Ascending aorta (tissue), 2 donors: ENCODE results near the gene TMIGD1. TPM values are rescaled to one million over a fixed set of nuclear protein-coding genes. Genes with fewer than 3 reads are reported as not detected.

Source experiments
- DNase-seq, 2 donors: peaks; one replicate each; pipeline ENCODE4 v3.0.0-alpha.2; 2019; ENCODE audit warnings: low spot score in 2 of 2
- H3K27ac ChIP-seq, 2 donors: fragments of 200-600 bp; sonication (generic); one replicate each; pipeline ENCODE4 v1.5.1; 2016 to 2017; ENCODE audit warnings: mild to moderate bottlenecking in 1 of 2
- H3K27me3 ChIP-seq: fragments of 200-600 bp; sonication (generic); one replicate; pipeline ENCODE4 v1.5.1; 2017
- H3K36me3 ChIP-seq, 2 donors: fragments of 200-600 bp; sonication (generic); one replicate each; pipeline ENCODE4 v1.5.1; 2016
- H3K4me1 ChIP-seq, 2 donors: fragments of 200-600 bp; sonication (generic); one replicate each; pipeline ENCODE4 v1.5.1; 2016 to 2017; ENCODE audit warnings: mild to moderate bottlenecking in 1 of 2
- H3K4me3 ChIP-seq, 2 donors: fragments of 200-600 bp; sonication (generic); one replicate each; pipeline ENCODE4 v1.5.1; 2016 to 2017; ENCODE audit warnings: mild to moderate bottlenecking in 1 of 2
- H3K9me3 ChIP-seq, 2 donors: fragments of 200-600 bp; sonication (generic); one replicate each; pipeline ENCODE4 v1.5.1; 2016
- intact Hi-C: fragments of 100-400 bp; cut with DNase I; formaldehyde crosslinking; loops from one replicate; pipeline ENCODE4 v1.15.1; 2023
- total RNA-seq: library from RNA; depleted of rRNA; stranded (reverse); fragments of >200 nt; gene quantifications from one replicate; pipeline ENCODE4 v1.1.0, GENCODE V29; 2016
- TF ChIP-seq, protein P1 (sequence below), 3 experiments: fragments of 200-600 bp in 2 of 3; fragments of 450-650 bp in 1 of 3; sonication (generic) in 2 of 3; IDR thresholded peaks; one replicate each; pipeline ENCODE4 v1.5.1; 2016 to 2019; ENCODE audit warnings: antibody characterized with exemption in 3 of 3, mild to moderate bottlenecking in 1 of 3, moderate library complexity in 1 of 3

The TMIGD1 gene
- total RNA-seq, 1 donor from 2014 or later: not detected

DNA sequence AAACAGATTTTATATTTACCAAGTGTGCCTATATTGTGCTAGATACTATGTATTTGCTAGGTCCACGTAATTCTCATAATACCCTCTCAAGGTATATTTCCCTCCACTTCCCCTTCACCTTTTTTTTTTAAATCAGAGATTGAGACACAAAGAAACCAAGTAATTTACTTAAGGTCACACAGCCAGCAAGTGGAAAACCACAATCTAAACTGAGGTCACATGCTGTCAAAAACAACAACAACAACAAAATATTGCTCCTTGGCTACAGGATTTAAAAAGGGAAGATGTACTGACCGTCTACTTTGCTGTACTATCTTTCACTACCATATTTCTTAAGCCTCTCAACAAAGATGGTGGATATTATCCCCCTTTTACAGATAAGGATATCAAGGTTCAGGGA is 57.9 kb downstream of the TMIGD1 start:
- Histone ChIP-seq H3K4me1 (peaks cover 0 to 3% of the 10 kb centered on the region in 2 donors), H3K9me3 (no peaks in the 10 kb centered on the region), H3K36me3 (peaks cover 44 to 49% of the 10 kb centered on the region in 2 donors), H3K4me3 (no peak overlapping the region), H3K27me3 (no peaks in the 10 kb centered on the region), H3K27ac (no peak overlapping the region)
- TF ChIP-seq, protein P1, sequence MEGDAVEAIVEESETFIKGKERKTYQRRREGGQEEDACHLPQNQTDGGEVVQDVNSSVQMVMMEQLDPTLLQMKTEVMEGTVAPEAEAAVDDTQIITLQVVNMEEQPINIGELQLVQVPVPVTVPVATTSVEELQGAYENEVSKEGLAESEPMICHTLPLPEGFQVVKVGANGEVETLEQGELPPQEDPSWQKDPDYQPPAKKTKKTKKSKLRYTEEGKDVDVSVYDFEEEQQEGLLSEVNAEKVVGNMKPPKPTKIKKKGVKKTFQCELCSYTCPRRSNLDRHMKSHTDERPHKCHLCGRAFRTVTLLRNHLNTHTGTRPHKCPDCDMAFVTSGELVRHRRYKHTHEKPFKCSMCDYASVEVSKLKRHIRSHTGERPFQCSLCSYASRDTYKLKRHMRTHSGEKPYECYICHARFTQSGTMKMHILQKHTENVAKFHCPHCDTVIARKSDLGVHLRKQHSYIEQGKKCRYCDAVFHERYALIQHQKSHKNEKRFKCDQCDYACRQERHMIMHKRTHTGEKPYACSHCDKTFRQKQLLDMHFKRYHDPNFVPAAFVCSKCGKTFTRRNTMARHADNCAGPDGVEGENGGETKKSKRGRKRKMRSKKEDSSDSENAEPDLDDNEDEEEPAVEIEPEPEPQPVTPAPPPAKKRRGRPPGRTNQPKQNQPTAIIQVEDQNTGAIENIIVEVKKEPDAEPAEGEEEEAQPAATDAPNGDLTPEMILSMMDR (IDR thresholded peaks at IDR 0.05): no peak
- intact Hi-C loops: loop anchor here (5.0 kb wide), 1 partner anchor 39 kb away; the partner anchor contains the start of gene SLC6A4
- DNase-seq: no peak

GRCh38 chr17:30274887-30275286 is 59.0 kb downstream of the TMIGD1 start:
- Histone ChIP-seq H3K27me3 (no peaks in the 10 kb centered on the region), H3K4me1 (peaks cover 0 to 3% of the 10 kb centered on the region in 2 donors), H3K27ac (peak overlapping the region in 1 of 2 donors; percentile 53), H3K9me3 (no peaks in the 10 kb centered on the region), H3K4me3 (no peak overlapping the region), H3K36me3 (peaks cover 49% of the 10 kb centered on the region in 2 donors)
- TF ChIP-seq, protein P1 (IDR thresholded peaks at IDR 0.05): no peak
- no peak for DNase-seq
- intact Hi-C loops: loop anchor here (5.0 kb wide), 1 partner anchor 38 kb away; the partner anchor contains the start of gene SLC6A4

DNA sequence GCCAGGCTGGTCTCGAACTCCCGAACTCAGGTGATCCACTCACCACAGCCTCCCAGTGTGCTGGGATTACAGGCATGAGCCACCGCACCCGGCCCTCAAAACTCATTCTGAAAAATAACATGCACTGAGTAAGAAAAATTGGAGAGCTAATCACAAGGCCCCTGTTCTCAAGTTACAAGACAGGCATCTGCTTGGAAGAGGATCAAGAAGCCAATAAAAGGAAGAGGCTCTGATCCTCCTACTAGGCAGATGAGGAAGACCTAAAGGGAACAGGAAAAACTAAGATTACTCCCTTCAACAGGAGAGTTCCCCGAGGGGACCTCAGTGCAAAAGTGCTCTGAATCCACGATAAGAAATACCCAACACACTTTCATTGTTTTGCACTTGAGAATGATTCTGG is 60.5 kb downstream of the TMIGD1 start:
- Histone ChIP-seq H3K9me3 (no peaks in the 10 kb centered on the region), H3K36me3 (peaks cover 39 to 42% of the 10 kb centered on the region in 2 donors), H3K27me3 (no peaks in the 10 kb centered on the region), H3K4me3 (no peak overlapping the region), H3K27ac (no peak overlapping the region), H3K4me1 (peaks cover 0 to 3% of the 10 kb centered on the region in 2 donors)
- TF ChIP-seq, protein P1 (IDR thresholded peaks at IDR 0.05): no peak
- intact Hi-C loops: no loop called here
- DNase-seq: no peak

- Histone ChIP-seq H3K4me3 (no peak overlapping the region), H3K36me3 (peaks cover 42 to 44% of the 10 kb centered on the region in 2 donors), H3K27me3 (no peaks in the 10 kb centered on the region), H3K4me1 (peaks cover 0 to 10% of the 10 kb centered on the region in 2 donors), H3K9me3 (no peaks in the 10 kb centered on the region), H3K27ac (no peak overlapping the region)
- intact Hi-C loops: no loop called here
- no peak for DNase-seq
- TF ChIP-seq, protein P1 (IDR thresholded peaks at IDR 0.05): no peak
Observed at GRCh38 chr17:30271102-30271501, 62.8 kb downstream of the TMIGD1 start.

DNA sequence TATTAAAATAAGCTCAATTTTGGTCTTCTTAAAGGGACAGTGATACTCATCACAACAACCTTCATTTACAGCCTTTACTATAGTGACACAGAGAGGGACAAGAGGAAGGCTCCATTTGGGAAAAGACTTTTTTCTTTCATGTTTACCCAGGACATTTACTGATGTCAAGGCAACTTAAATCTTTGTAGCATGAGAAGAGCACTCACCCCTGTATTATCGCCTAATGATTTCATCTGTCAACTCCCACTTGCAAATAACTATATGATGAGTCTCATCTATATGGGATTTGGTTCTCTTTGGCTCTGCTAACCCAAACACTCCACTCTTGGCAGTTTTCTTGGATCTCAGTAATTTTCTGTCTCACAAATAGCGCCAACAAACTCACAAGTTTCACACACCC is 66.2 kb downstream of the TMIGD1 start:
- Histone ChIP-seq H3K27ac (peak overlapping the region in 1 of 2 donors; percentile 26), H3K4me3 (no peak overlapping the region), H3K27me3 (no peaks in the 10 kb centered on the region), H3K4me1 (peaks cover 3 to 37% of the 10 kb centered on the region in 2 donors), H3K36me3 (peaks cover 28 to 40% of the 10 kb centered on the region in 2 donors), H3K9me3 (no peaks in the 10 kb centered on the region)
- no peak for DNase-seq
- TF ChIP-seq, protein P1 (IDR thresholded peaks at IDR 0.05): no peak
- intact Hi-C loops: no loop called here

Other genes with a start within 250 kb of the TMIGD1 start
- 5.1 TPM for gene NSRP1, start 217.2 kb downstream of the TMIGD1 start, total RNA-seq
- 0.85 TPM for gene SLC6A4, start 98.4 kb downstream of the TMIGD1 start, total RNA-seq
- gene BLMH, start 42.1 kb downstream of the TMIGD1 start, total RNA-seq: 6.9 TPM
- gene CPD, start 44.9 kb upstream of the TMIGD1 start, total RNA-seq: 141 TPM
- gene GOSR1, start 143.4 kb upstream of the TMIGD1 start, total RNA-seq: 33.0 TPM